Activated gamma-delta T cell treated with Interleukin-2 at 50 U/mL for 16 hours (primary cell): ENCODE results near the gene SPHK1.

ENCODE experiments used
- DNase-seq: peaks from one replicate; pipeline ENCODE4 v3.0.0-alpha.2; 2020

The SPHK1 gene

GRCh38 chr17:76410328-76410965 lies 26.0 kb downstream of the SPHK1 start:
- no peak for DNase-seq

GRCh38 chr17:76411247-76411646 lies 26.8 kb downstream of the SPHK1 start:
- no peak for DNase-seq

GRCh38 chr17:76414334-76415295 lies 30.2 kb downstream of the SPHK1 start:
- no peak for DNase-seq

- DNase-seq: no peak
Measured at GRCh38 chr17:76415786-76416185, 31.4 kb downstream of the SPHK1 start.

- no peak for DNase-seq
Measured at GRCh38 chr17:76416457-76416856, 32.0 kb downstream of the SPHK1 start.

GRCh38 chr17:76416899-76417298 lies 32.5 kb downstream of the SPHK1 start:
- DNase-seq: no peak

GRCh38 chr17:76417499-76418143 lies 33.2 kb downstream of the SPHK1 start:
- no peak for DNase-seq

GRCh38 chr17:76419576-76420260 lies 35.3 kb downstream of the SPHK1 start:
- DNase-seq: no peak

- no peak for DNase-seq
Measured at GRCh38 chr17:76420356-76421043, 36.1 kb downstream of the SPHK1 start.

- DNase-seq: no peak
Measured at GRCh38 chr17:76421044-76421407, 36.6 kb downstream of the SPHK1 start.

GRCh38 chr17:76422406-76422805 lies 38.0 kb downstream of the SPHK1 start:
- DNase-seq: no peak

- DNase-seq: no peak
Measured at GRCh38 chr17:76422860-76423259, 38.5 kb downstream of the SPHK1 start.

- DNase-seq: no peak
Measured at GRCh38 chr17:76426853-76427252, 42.4 kb downstream of the SPHK1 start.

- no peak for DNase-seq
Measured at GRCh38 chr17:76427501-76428231, 43.3 kb downstream of the SPHK1 start.

GRCh38 chr17:76428511-76428910 lies 44.1 kb downstream of the SPHK1 start:
- DNase-seq: no peak

GRCh38 chr17:76431509-76431908 lies 47.1 kb downstream of the SPHK1 start:
- DNase-seq: no peak

- DNase-seq: no peak
Measured at GRCh38 chr17:76432004-76432403, 47.6 kb downstream of the SPHK1 start.

- no peak for DNase-seq
Measured at GRCh38 chr17:76432712-76433336, 48.4 kb downstream of the SPHK1 start.

GRCh38 chr17:76433693-76434092 lies 49.3 kb downstream of the SPHK1 start:
- no peak for DNase-seq

- DNase-seq: no peak
Measured at GRCh38 chr17:76434870-76435269, 50.5 kb downstream of the SPHK1 start.

GRCh38 chr17:76435751-76436150 lies 51.3 kb downstream of the SPHK1 start:
- no peak for DNase-seq
